ENCODE measurements around the gene CCDC186.

The CCDC186 gene

DNA sequence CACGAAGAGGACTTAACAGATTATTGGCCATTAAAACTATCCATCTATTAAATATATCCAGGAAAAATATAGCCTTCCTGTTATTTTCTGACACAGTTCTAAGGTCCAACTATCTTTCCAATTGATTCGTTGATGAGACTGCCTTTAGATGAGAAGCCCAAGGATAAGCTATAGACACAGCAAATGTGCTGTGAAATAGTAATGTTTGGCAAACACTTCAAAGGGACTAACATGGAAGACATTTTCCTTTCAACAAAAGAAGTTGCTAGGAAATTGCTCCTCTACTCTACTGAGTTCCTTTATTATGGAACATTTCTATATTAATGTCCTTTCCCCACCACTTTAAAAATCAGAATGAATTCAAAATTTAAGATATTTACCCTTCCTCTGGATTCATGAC, 38.5 kb downstream of the CCDC186 start:
- in situ Hi-C loops (cut with HindIII; ENCODE audit: low sequenced_read_pairs): no loop called here
- DNase-seq (ENCODE audit: low read depth): no peak
- TF ChIP-seq CTCF (IDR thresholded peaks at IDR 0.05; ENCODE audit: low read depth, low read length, missing control alignments): no peak
- no peak overlapping the region for H3K4me3 ChIP-seq (ENCODE audit: low read depth, low read length)

- in situ Hi-C loops (cut with HindIII; ENCODE audit: low sequenced_read_pairs): no loop called here
- TF ChIP-seq CTCF (IDR thresholded peaks at IDR 0.05; ENCODE audit: low read depth, low read length, missing control alignments): no peak
- H3K4me3 ChIP-seq (ENCODE audit: low read depth, low read length): no peak overlapping the region
- DNase-seq (ENCODE audit: low read depth): no peak
These were observed 42.9 kb downstream of the CCDC186 start for GRCh38 chr10:114131094-114131493.

DNA sequence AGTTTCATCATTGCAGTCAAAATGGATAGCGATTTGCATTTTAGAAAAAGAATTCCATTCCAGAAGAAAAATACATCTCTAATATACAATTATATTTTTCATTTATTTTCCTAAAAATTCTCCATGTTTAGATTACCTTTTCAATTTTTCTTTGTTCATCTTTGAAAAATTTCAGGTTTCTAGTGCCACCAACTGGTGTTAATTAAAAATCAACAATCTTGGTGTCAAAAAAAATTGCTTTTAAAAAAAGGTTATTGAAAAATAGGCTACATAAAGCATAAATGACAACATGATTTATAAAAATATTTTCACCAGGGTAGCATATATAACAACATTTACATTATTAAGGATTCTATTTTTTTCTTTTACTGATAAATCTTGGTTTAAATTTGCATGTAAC, 53.0 kb downstream of the CCDC186 start:
- H3K4me3 ChIP-seq (ENCODE audit: low read depth, low read length): no peak overlapping the region
- in situ Hi-C loops (cut with HindIII; ENCODE audit: low sequenced_read_pairs): loop anchor here (25.0 kb wide), 1 partner anchor 309 kb away; no protein-coding TSS in a partner anchor
- no peak for DNase-seq (ENCODE audit: low read depth)
- TF ChIP-seq CTCF (IDR thresholded peaks at IDR 0.05; ENCODE audit: low read depth, low read length, missing control alignments): no peak

GRCh38 chr10:114118514-114118913, 55.5 kb downstream of the CCDC186 start:
- in situ Hi-C loops (cut with HindIII; ENCODE audit: low sequenced_read_pairs): loop anchor here (25.0 kb wide), 1 partner anchor 306 kb away; no protein-coding TSS in a partner anchor

GRCh38 chr10:114117728-114118127, 56.3 kb downstream of the CCDC186 start:
- no peak overlapping the region for H3K4me3 ChIP-seq (ENCODE audit: low read depth, low read length)
- DNase-seq (ENCODE audit: low read depth): no peak
- no peak for TF ChIP-seq CTCF (IDR thresholded peaks at IDR 0.05; ENCODE audit: low read depth, low read length, missing control alignments)
- in situ Hi-C loops (cut with HindIII; ENCODE audit: low sequenced_read_pairs): loop anchor here (25.0 kb wide), 1 partner anchor 305 kb away; no protein-coding TSS in a partner anchor

More at GRCh38 chr10:114118514-114118913, 55.5 kb downstream of the CCDC186 start:
- H3K4me3 ChIP-seq (ENCODE audit: low read depth, low read length): no peak overlapping the region
- TF ChIP-seq CTCF (IDR thresholded peaks at IDR 0.05; ENCODE audit: low read depth, low read length, missing control alignments): no peak
- no peak for DNase-seq (ENCODE audit: low read depth)

GRCh38 chr10:114115661-114116445, 58.1 kb downstream of the CCDC186 start:
- no peak overlapping the region for H3K4me3 ChIP-seq (ENCODE audit: low read depth, low read length)
- in situ Hi-C loops (cut with HindIII; ENCODE audit: low sequenced_read_pairs): loop anchor here (25.0 kb wide), 1 partner anchor 304 kb away; no protein-coding TSS in a partner anchor
- DNase-seq (ENCODE audit: low read depth): no peak
- TF ChIP-seq CTCF (IDR thresholded peaks at IDR 0.05; ENCODE audit: low read depth, low read length, missing control alignments): no peak

All from astrocyte of the cerebellum (primary cell).